GM18907 (cell line): ENCODE results near the gene ZBTB25.
"Not testable (repeated sequence)": the region's sequence is repeated elsewhere in the genome, so short reads cannot be mapped to it uniquely, and the experiment has no call there.

ENCODE experiments used
- ATAC-seq: cut with Tn5 transposase; IDR thresholded peaks from one replicate; pipeline ENCODE4 v1.9.1; 2021; ENCODE audit warnings: mild to moderate bottlenecking, moderate library complexity; ENCODE audit not compliant: unreplicated experiment

ZBTB25 gene

GRCh38 chr14:64517667-64518066 lies 14.0 kb upstream of the ZBTB25 start:
- ATAC-seq: not testable (repeated sequence)

- no peak for ATAC-seq
Observed at GRCh38 chr14:64516969-64517368, 13.3 kb upstream of the ZBTB25 start.

GRCh38 chr14:64515053-64515452 lies 11.4 kb upstream of the ZBTB25 start:
- no peak for ATAC-seq

- ATAC-seq: no peak
Observed at GRCh38 chr14:64513271-64513670, 9.6 kb upstream of the ZBTB25 start.

GRCh38 chr14:64510825-64511671 lies 7.4 kb upstream of the ZBTB25 start:
- no peak for ATAC-seq

GRCh38 chr14:64509036-64509435 lies 5.4 kb upstream of the ZBTB25 start:
- ATAC-seq: no peak

- no peak for ATAC-seq
Observed at GRCh38 chr14:64508215-64508776, 4.7 kb upstream of the ZBTB25 start.

- ATAC-seq: no peak
Observed at GRCh38 chr14:64507376-64508156, 3.9 kb upstream of the ZBTB25 start.

- ATAC-seq: no peak
Observed at GRCh38 chr14:64506721-64507120, 3.1 kb upstream of the ZBTB25 start.

GRCh38 chr14:64504897-64505794 lies 1.5 kb upstream of the ZBTB25 start:
- peak; percentile 26 for ATAC-seq

- peak; percentile 40 for ATAC-seq
Observed at GRCh38 chr14:64504310-64504896, 765 bp upstream of the ZBTB25 start, which contains the start of gene ZBTB1. Gene ZBTB1, plus strand, starts transcription at chr14:64504770. Its CDS starts 16,735 bp downstream, at chr14:64521505.

- ATAC-seq: no peak
Observed at GRCh38 chr14:64502887-64503433, 678 bp downstream of the ZBTB25 start.

GRCh38 chr14:64502456-64502855 lies 1.2 kb downstream of the ZBTB25 start:
- no peak for ATAC-seq

- ATAC-seq: no peak
Observed at GRCh38 chr14:64501411-64502171, 2.0 kb downstream of the ZBTB25 start.

GRCh38 chr14:64500088-64500487 lies 3.5 kb downstream of the ZBTB25 start:
- ATAC-seq: no peak

GRCh38 chr14:64496764-64497163 lies 6.9 kb downstream of the ZBTB25 start:
- ATAC-seq: no peak

- no peak for ATAC-seq
Observed at GRCh38 chr14:64495252-64495651, 8.4 kb downstream of the ZBTB25 start.

GRCh38 chr14:64493455-64493854 lies 10.2 kb downstream of the ZBTB25 start:
- ATAC-seq: no peak

GRCh38 chr14:64491637-64492036 lies 12.0 kb downstream of the ZBTB25 start:
- no peak for ATAC-seq
